GM18868 (cell line): ENCODE measurements around the gene SEMA6B.
"Not testable (repeated sequence)": the region's sequence is repeated elsewhere in the genome, so short reads cannot be mapped to it uniquely, and the experiment has no call there.

Source experiments
- ATAC-seq: cut with Tn5 transposase; IDR thresholded peaks from one replicate; pipeline ENCODE4 v1.9.1; 2021; ENCODE audit warnings: mild to moderate bottlenecking, moderate library complexity; ENCODE audit not compliant: unreplicated experiment

The SEMA6B gene

GRCh38 chr19:4548238-4548584 is 11.3 kb downstream of the SEMA6B start:
- ATAC-seq = no peak

GRCh38 chr19:4547303-4548237 is 11.9 kb downstream of the SEMA6B start:
- ATAC-seq = no peak

GRCh38 chr19:4543842-4544647 is 15.4 kb downstream of the SEMA6B start:
- ATAC-seq = no peak

- no peak for ATAC-seq
These were observed 16.3 kb downstream of the SEMA6B start for GRCh38 chr19:4542896-4543841.

- not testable (repeated sequence) for ATAC-seq
These were observed 17.7 kb downstream of the SEMA6B start for GRCh38 chr19:4541806-4542145.

- no peak for ATAC-seq
These were observed 18.2 kb downstream of the SEMA6B start for GRCh38 chr19:4541114-4541805.

- no peak for ATAC-seq
These were observed 19.5 kb downstream of the SEMA6B start, which contains the start of gene LRG1 for GRCh38 chr19:4539693-4540581. TSS of gene LRG1 (minus strand) at chr19:4540036. CDS start at chr19:4540013, 23 bp downstream.

GRCh38 chr19:4539169-4539692 is 20.3 kb downstream of the SEMA6B start:
- ATAC-seq = no peak

- no peak for ATAC-seq
These were observed 20.9 kb downstream of the SEMA6B start for GRCh38 chr19:4538601-4538954.

GRCh38 chr19:4537953-4538600 is 21.4 kb downstream of the SEMA6B start:
- ATAC-seq = no peak

- no peak for ATAC-seq
These were observed 22.7 kb downstream of the SEMA6B start for GRCh38 chr19:4536798-4537197.

GRCh38 chr19:4534836-4535658 is 24.4 kb downstream of the SEMA6B start, which contains the start of gene PLIN5:
TSS of gene PLIN5 (minus strand) at chr19:4535224. CDS start at chr19:4534074, 1,150 bp downstream.
- ATAC-seq = no peak

GRCh38 chr19:4533835-4534424 is 25.6 kb downstream of the SEMA6B start:
- ATAC-seq = no peak

GRCh38 chr19:4533334-4533733 is 26.1 kb downstream of the SEMA6B start:
- ATAC-seq = no peak

- no peak for ATAC-seq
These were observed 27.8 kb downstream of the SEMA6B start for GRCh38 chr19:4531562-4532165.

GRCh38 chr19:4529924-4530522 is 29.5 kb downstream of the SEMA6B start:
- ATAC-seq = no peak
